GM21526 (cell line): ENCODE measurements around the gene TFPT.
A peak's percentile ranks its signal among the peaks of the same experiment; 100 is the strongest.

Source experiments
- ATAC-seq: cut with Tn5 transposase; IDR thresholded peaks from one replicate; pipeline ENCODE4 v1.9.1; 2021; ENCODE audit warnings: moderate library complexity; ENCODE audit not compliant: unreplicated experiment, low FRiP score

TFPT gene

DNA sequence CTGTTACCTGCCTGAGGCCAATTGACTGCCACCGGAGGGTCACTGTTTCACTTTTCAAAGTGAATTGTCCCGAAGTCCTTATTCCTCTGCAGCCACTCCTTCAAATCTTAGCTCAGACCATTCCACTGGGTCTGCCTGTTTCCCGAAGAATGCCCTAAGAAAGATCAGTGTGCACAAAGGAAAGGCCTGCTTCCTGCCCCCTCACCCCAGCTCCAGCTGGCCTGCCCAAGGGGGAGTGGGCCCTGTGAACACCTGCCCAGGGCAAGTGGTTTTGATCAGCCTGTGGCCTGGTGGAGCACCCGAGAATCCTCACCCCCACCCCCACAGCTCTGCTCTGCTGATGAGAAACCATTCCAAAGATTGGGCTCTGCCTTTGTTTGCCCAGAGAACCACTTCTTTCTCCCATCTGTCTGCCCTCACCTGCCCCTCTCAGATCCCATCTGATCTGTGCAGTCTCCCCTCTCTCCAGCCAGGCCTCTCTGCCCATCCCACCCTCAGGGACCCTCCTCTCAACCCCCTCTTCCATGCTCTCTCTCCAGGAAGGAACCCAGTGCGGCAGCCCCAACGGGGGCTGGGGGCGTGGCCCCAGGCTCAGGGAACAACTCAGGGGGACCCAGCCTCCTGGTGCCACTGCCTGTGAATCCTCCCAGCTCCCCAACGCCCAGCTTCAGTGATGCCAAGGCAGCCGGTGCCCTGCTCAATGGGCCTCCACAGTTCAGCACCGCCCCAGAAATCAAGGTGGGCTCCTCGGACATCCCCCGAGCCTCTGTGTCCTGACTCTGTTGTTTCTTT lies 33.8 kb upstream of the TFPT start:
- ATAC-seq, result no peak

DNA sequence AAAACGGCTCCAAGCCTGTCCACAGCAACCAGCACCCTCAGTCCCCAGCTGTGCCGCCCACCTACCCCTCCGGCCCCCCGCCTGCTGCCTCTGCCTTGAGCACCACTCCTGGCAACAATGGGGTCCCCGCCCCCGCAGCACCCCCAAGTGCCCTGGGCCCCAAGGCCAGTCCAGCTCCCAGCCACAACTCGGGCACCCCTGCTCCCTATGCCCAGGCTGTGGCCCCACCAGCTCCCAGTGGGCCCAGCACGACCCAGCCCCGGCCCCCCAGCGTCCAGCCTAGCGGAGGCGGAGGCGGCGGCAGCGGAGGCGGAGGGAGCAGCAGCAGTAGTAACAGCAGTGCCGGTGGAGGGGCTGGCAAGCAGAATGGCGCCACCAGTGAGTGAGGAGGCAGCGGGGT lies 32.7 kb upstream of the TFPT start:
- ATAC-seq, result no peak

DNA sequence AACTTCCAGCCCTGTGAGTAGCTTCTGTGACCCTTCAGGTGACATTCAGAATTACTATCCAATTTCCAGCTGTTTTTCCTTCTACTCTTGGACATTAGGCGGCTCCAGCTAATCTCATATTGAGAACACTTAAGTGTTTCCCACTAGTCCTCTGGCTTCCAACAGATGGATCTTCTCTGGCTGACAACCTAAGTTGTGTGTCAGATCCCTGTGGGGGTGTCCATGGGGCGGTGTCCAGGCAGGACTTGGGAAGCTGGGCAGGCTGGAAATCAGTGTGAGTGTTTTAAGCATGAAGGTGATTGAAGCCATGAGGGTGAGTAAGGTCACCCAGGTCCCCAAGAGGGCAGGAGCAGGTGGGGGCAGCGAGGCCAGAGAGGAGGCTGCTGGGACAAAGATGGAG lies 32.2 kb upstream of the TFPT start:
- ATAC-seq, result no peak

DNA sequence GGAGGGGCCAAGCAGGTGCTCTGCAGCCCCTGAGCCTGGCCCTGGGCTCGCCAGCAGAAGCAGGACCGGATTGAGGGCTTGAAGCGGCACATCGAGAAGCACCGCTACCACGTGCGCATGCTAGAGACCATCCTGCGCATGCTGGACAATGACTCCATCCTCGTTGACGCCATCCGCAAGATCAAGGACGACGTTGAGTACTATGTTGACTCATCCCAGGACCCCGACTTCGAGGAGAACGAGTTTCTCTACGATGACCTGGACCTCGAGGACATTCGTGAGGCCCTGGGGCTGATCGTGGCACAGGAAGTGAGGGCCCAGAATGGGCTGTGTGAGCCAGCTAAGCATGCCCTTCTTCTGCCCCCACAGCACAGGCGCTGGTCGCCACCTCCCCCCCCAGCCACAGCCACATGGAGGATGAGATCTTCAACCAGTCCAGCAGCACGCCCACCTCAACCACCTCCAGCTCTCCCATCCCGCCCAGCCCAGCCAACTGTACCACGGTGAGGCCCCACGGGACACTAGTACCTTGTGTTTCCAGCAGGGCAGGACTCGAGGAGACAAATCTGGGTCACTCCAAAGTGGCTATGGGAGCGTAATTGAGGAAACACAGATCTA lies 30.2 kb upstream of the TFPT start:
- no peak for ATAC-seq

DNA sequence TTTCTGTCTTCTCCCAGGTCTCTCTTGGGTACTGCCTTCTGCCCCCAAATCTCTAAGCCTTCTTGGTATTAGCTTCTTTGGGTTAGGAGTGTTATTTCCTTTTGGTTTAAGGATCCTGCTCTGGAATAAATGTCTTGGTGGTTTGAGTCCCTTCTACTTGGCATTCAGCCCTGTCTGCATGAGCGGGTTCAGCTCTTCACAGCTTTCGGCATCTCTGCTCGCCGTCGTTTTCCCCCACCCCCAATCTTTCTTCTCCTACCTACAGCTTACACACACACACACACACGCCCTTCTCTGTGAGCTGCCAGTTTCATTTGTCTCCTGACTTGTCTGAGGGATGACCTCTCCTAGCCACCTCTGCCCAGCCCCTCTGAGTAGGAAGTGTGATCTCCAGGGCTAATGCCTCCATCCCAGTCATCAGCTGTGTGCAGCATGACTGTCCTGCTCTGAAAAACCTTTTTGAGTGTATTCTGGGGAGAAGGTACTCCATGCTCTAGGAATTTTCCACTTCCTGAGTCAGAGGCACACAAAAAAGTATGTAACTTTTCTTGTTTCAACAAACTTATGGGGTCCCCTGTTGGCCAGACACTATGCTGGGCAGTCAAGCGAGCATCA lies 26.8 kb upstream of the TFPT start:
- no peak for ATAC-seq

DNA sequence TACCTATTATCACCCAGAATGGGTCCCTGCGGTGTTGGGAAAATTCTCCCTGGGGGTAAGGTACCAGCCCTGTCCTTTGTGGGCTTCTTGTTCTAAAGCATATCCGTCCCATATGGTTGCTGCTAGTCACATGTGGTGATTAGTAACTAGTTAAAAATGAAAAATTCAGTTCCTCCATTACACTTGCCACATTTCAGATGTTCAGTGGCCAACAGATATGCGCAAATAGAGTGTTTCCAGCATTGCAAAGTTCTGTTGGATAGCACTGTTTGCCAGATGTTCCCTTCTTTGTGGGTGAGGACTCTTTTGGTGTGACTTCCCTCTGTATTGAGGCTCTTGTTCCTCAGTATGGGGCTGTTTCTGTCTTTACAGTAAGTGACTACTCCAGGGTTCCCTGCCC lies 25.9 kb upstream of the TFPT start:
- no peak for ATAC-seq

DNA sequence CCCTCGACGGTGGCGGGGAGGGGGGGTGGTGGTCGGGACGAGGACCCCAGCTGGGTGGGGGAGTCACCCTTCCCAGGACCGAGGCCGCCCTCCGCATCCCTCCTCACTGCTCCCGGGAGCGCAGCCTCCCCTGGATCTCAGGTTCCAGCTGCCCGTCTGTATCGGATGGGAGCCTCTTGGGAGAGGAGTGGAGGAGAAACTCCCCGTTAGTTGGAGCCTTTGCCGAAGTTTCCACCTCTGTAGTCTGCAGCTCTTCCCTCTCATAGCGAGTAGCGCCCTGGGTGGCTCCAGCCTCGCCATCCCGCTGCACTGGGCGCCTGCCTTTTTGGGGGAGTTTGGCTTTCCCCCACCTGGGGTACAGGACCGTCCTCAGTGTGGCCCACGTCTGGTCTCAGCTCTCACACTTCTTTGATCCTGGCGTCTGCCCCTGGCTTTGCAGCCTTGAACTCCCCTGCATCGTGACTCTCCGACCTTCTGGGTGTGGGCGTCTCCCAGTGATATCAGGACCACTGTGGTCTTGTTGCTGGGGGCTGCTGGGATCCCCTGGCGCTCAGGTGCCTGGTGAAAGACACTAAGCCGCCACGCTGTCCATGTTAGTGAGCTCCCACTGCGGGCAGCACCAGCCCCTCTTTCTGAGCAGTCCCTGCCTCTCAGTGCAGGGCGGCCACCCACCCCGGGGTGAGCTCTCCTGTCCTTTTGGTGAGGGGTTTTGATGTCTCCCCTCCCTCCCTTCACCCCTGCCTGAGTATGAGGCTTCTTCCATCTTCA lies 23.2 kb upstream of the TFPT start:
- no peak for ATAC-seq

DNA sequence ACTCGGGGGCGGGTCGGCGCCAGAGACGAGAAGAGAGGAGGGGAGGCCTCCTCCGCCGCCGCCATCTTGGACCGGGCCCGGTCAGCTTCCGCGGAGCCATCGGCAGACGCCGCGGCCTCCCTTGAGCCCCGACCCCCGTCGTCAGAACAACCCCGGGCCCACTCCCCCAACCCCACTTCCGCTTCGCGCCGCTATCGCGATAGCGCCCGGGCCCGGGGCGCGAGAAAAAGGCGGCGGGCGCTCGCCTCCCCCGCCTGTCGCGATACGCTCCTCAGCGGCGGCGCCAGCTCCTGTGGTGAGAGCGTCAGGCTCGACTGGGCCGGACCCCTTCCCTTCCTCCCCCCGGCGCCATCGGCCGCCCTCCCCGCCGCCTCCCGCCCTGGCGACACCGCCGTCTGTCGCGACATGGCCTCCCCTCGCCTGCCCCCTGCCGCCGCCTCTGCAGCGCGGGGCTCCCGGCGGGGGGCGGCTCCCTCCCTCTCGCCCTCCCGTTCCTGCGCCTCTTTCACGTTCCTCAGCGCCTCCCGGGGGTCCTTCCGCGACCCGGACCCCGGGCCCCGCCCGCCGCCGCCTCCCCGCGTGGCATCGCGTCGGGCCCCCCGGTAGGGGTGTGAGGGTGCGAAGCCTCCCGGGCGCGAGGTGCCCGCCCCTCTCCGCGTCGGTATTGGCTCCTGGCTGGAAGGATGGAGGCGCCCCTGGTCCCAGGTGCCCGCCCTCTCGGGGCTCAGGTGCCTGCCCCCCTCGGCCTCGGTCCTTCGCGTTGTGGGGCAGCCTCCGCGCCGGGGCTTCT lies 22.4 kb upstream of the TFPT start, which contains the start of gene CNOT3:
CNOT3 (plus strand) TSS at position 64 of the 790 bp plus-strand sequence. CDS start 5,217 bp downstream, outside the sequence.
- ATAC-seq, result no peak

DNA sequence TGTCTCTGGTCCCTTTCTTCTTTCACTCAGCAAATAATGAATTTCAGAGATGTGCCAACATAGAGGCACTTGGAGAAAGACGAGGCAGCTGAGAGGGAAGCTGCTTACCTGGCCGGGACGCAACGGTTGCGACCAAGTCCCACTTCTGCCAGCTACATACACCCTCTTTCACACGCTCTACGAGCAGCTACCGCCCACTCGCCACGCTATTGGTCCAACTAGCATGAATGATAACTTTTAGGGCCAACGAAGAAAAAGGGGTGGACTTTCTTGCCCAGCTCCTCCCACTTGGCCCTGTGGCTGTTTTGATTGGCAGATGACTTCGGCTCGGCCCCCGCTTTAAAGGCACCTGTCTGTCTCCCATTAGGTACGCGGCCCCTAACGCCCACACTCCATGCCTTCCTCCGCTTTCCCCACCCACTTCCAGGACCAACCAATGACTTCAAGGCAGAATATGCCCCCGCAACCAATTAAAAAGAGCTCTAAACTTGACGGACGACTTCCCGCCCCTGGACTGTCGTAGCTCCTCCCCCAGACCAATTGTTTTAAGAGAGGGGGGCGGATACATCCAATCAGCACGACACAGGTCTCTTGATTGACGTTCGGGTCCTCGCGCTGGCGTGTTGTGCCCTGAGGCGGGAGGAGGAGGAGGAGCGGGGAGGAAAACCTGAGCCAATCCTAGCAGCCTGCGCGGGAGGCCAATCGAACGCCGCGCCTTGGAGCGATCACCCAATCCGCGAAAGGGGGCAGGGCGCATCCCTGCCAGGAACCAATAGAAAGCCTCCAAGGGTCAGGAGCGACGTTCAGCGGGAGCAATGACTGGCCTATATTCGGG lies 21.6 kb upstream of the TFPT start:
- ATAC-seq, result peak; percentile 70

DNA sequence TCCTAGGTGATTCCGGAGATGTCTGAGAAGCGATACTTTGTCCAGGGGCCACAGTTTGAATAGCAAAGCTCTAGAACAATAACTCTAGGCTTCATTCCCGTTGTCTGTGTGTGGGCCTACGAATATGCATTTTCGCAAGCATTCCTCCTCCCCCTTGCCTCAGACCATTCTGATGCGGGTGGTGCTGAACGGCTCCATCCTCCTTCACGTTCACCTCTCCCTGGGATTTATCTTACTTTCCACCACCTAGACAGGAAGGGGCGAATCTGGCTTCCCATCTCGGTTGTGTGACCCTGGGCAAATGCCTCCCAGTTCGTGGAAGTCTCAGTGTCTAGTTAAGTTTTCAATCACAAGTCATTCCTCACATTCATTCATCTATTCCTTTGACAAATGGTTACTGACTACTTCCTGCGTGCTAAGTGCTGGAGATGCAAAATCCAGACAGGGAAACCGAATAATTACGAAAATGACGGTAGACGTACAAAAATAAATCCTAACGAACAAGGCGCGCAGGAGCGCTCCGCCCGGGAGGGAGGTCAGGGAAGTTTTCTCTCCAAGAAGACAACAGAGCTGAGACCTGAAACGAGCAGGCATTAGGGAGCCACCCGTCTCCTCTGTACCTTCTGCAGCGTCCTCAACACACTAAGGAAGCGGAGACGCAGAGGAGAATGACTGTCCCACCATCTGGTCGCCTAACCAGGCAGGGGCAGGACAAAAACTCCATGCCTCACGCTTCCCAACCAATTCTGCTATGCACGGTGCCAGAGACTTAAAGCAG lies 20.8 kb upstream of the TFPT start:
- ATAC-seq, result peak; percentile 1

DNA sequence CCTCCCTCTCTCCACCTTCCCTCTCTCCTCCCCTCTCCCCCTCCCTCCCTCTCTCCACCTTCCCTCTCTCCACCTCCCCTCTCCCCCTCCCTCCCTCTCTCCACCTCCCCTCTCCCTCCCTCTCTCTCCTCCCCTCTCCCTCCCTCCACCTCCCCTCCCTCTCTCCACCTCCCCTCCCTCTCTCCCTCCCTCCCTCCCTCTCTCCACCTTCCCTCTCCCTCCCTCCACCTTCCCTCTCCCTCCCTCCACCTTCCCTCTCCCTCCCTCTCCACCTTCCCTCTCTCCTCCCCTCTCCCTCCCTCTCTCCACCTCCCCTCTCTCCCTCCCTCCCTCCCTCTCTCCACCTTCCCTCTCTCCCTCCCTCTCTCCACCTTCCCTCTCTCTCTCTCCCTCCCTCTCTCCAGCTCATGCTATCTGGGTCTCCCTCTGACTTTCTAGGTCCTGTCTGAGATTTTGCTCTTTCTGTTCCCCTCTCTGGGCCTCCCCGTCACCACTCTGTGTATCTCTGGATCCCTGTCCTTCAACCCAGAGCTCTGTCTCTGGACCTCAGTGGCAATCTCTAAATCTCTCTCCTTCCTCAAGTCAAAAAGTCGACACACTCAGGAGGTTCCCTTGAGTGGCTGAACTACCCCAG lies 18.6 kb upstream of the TFPT start:
- ATAC-seq, result no peak

DNA sequence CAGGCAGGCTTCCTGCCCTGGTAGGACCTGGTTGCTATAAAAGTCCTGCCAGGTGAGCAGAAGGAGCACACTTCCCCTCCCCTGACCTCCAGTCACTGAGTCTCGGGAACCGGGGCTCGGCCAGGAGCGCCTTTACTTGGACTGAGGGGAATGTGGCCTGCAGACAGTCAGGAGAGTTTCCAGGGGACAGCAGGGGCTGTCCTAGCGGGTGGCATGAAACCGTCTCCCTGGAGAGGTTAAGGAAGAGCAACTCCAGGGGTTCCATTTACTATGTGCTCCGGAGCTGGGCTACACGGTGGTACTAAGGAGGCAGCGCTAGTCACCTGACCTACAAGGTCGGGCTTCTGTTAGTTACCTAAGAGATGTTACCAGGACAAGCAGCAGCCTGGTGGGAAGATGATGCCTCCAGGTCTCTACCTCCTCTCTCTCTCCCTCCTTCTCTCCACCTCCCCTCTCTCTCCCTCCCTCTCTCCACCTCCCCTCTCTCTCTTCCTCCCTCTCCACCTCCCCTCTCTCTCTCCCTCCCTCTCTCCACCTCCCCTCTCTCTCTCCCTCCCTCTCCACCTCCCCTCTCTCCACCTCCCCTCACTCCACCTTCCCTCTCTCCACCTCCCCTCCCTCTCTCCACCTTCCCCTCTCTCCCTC lies 18.0 kb upstream of the TFPT start:
- ATAC-seq, result no peak

DNA sequence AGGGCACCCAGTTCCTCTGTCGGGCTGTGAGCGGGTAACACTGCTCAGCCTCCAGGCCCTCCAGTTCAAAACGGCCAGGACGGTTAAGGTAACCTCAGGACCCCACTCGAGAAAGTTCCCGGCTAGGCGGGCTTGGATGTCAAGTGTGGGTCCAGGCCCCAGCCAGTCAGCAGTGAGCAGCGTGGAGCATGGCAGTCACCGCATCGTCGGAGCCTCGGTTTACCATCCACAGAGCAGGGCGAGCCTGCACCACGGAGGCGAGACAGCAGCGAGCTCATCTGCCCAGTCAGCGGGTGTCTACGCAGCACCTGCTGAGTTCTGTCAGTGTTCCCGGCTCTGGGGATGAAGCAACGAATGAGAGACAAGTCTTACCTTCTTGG lies 14.2 kb upstream of the TFPT start:
- no peak for ATAC-seq

DNA sequence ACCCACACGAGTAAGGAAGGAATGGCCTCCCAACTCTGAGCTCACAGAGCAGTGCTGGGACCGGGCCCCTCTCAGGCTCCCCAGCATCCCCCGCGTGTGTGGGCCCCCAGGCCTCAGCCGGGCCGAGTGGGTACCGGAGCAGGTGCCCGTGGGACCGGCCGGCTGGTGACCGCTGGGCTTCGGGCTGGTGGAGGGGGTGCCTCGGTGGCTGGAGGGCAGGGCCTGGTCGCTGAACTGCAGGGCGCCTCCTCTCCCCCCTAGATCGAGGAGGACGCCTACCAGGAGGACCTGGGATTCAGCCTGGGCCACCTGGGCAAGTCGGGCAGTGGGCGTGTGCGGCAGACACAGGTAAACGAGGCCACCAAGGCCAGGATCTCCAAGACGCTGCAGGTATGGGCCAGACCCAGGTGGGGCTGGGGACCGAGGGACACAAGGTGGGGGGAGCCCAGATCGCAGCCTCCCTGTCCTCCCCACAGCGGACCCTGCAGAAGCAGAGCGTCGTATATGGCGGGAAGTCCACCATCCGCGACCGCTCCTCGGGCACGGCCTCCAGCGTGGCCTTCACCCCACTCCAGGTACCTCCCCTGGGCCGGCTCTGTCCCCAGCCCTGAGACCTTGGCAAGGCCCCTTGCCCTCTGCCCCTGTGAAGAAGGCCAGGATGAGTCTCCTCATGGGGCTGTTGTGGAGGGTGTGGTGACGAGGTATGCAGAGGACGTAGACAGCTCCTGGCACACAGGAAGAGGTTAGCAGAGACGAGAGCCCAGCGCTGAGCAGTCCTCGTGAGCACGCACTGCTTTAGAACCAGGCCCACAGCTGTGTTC lies 13.5 kb upstream of the TFPT start:
- ATAC-seq, result no peak

DNA sequence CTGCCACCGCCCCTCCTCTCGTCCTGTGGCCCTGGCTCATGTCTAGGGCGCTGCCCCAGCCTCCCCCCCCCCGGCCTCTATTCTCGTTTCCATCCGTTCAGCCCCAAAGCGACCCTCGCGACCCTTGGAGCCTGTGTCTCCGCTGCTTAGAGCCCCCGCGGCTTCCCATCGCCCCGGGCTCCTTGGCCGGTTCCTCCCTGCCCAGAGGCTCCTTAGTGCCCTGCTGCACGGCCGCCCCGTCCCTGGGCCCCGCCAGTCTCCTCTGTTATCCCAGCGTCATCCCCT lies 12.9 kb upstream of the TFPT start:
- no peak for ATAC-seq

DNA sequence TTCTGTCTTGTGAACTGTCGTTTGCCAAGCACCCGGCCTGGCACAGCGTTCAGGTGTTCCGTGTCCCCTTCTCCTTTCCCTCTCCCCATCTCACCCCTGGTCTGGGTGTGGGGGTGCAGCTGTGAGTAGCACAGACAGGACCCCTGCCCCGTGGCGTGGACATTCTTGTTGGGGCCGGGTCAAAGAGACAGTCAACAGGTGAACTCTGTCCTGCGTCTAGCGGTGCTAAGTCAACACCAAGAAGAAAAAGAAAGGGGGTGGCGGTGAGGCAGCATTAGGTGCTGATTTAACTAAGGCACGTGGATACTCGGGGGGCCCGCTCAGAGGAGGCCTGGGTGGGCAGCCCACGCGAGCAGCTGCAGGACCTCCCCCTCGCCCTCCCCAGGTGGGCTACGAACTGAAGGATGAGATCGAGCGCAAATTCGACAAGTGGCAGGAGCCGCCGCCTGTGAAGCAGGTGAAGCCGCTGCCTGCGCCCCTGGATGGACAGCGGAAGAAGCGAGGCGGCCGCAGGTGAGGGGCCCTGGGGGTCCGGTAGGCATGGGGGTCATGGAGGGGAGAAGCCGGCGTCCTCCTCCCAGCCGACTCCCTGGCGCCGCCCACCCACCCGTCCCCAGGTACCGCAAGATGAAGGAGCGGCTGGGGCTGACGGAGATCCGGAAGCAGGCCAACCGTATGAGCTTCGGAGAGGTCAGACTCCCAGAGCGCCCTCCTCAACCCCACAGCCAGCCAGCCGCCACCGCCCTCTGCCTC lies 12.4 kb upstream of the TFPT start:
- no peak for ATAC-seq
